Kidney (tissue), 14 donors: Measurements from ENCODE around the gene C5orf46. TPM values are rescaled to one million over a fixed set of nuclear protein-coding genes. Genes with fewer than 3 reads are reported as not detected.

Experiments
- DNase-seq, 5 donors: peaks; one replicate each; pipeline ENCODE4 v3.0.0-alpha.2; 2013 to 2020
- FAIRE-seq: peaks from 2 replicates; lab custom pipeline; 2012; peaks lifted over from hg19 to GRCh38; lab: Jason Lieb, UNC
- H3K27ac ChIP-seq, 2 donors: one replicate each; pipeline ENCODE4 v1.7.0; 2013; ENCODE audit warnings: low read depth in 2 of 2, low read length in 2 of 2, inconsistent platforms in 1 of 2
- H3K27me3 ChIP-seq: one replicate; pipeline ENCODE4 v1.7.1; 2013; ENCODE audit warnings: low read length, inconsistent platforms; ENCODE audit not compliant: control insufficient read depth, insufficient read depth
- H3K36me3 ChIP-seq, 3 donors: one replicate each; pipeline versions ENCODE4 v1.7.0 to v1.7.1; 2013; ENCODE audit warnings: low read length in 3 of 3, control low read depth in 1 of 3, inconsistent platforms in 1 of 3; ENCODE audit not compliant: insufficient read depth in 3 of 3, control insufficient read depth in 2 of 3
- H3K4me1 ChIP-seq, 3 donors: one replicate each; pipeline versions ENCODE4 v1.7.0 to v1.7.1; 2013; ENCODE audit warnings: low read length in 3 of 3, inconsistent platforms in 1 of 3, low read depth in 1 of 3; ENCODE audit not compliant: control insufficient read depth in 2 of 3, insufficient read depth in 2 of 3
- H3K4me3 ChIP-seq, 3 donors: one replicate each; pipeline versions ENCODE4 v1.7.0 to v1.8.1; 2013; ENCODE audit warnings: low read length in 3 of 3, control low read depth in 1 of 3, inconsistent platforms in 1 of 3
- H3K9ac ChIP-seq, 3 donors: one replicate each; pipeline versions ENCODE4 v1.7.0 to v1.7.1; 2013; ENCODE audit warnings: low read length in 3 of 3, control low read depth in 1 of 3, inconsistent platforms in 1 of 3
- H3K9me3 ChIP-seq, 3 donors: one replicate each; pipeline versions ENCODE4 v1.7.0 to v1.7.1; 2013; ENCODE audit warnings: low read length in 3 of 3, control low read depth in 1 of 3, inconsistent platforms in 1 of 3; ENCODE audit not compliant: control insufficient read depth in 2 of 3, insufficient read depth in 1 of 3
- intact Hi-C: fragments of 100-400 bp; cut with DNase I; formaldehyde crosslinking; loops from one replicate; pipeline ENCODE4 v1.11.1; 2022
- polyA plus RNA-seq: library from polyadenylated mRNA; stranded (reverse); fragments of 350-450 nt; fragmentation: Illumina TruSeq; extraction: RNeasy Lipid Tissue Mini Kit (QIAGEN cat#74804); gene quantifications from one replicate; pipeline ENCODE4 v1.2.3, GENCODE V29; 2014; ENCODE audit warnings: low read depth, low replicate concordance; ENCODE audit not compliant: insufficient read depth
- total RNA-seq: library from RNA; stranded (reverse); fragmentation: NEBNext Ultra II Directional; extraction: Animal tissue kit (Norgen Biotek cat#: 25700); gene quantifications from one replicate; pipeline ENCODE4 v1.2.1, GENCODE V29; 2021
- TF ChIP-seq, protein P1 (sequence below): IDR thresholded peaks from 3 replicates; pipeline ENCODE4 v1.5.1; 2012; ENCODE audit warnings: mild to moderate bottlenecking, moderate library complexity, borderline replicate concordance; ENCODE audit not compliant: insufficient read depth; ENCODE audit errors: extremely low read depth
- donor health status: control.
- donor health status: control.
- donor health status: control.
- donor health status: control.
- donor health status: control.
- donor health status: DM: yes; HTN: yes; CAD: no.
- donor health status: Normal renal cell carcinoma (clear cell type).

C5orf46 gene
- total and polyA plus RNA-seq, 2 donors from 2014 or later: not detected

DNA sequence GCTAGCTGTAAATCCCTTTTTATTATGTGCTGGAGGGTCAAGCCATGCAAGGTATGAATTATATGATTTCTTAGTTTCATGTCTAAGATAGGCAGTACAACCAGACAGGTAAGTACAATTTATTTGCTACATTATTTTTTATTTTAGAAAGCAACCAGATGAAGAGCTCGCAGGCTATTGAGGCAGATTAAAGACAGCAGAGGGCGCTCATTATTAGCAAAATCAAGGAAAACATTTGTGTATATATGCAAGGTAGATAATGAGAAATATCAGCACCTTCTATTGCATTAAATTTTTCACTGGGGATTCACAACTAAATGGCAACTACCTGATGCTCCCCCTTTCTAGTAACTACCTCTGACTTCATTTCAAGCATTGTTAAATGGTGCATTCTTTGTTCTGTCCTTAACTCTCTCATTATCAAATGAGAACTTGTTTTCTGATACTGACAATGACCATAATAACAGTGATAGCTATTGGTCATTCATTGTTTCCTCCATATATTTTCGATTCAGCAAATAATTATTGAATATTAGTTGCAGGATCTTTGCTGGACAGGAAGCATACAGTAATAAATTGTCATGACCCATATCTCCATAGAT lies 19.2 kb downstream of the C5orf46 start:
- FAIRE-seq (no peak), DNase-seq (peak in 2 of 5 donors; percentile 18 to 24)
- no peak overlapping the region for H3K4me3 ChIP-seq
- H3K9ac ChIP-seq: no peak overlapping the region
- TF ChIP-seq, protein P1, sequence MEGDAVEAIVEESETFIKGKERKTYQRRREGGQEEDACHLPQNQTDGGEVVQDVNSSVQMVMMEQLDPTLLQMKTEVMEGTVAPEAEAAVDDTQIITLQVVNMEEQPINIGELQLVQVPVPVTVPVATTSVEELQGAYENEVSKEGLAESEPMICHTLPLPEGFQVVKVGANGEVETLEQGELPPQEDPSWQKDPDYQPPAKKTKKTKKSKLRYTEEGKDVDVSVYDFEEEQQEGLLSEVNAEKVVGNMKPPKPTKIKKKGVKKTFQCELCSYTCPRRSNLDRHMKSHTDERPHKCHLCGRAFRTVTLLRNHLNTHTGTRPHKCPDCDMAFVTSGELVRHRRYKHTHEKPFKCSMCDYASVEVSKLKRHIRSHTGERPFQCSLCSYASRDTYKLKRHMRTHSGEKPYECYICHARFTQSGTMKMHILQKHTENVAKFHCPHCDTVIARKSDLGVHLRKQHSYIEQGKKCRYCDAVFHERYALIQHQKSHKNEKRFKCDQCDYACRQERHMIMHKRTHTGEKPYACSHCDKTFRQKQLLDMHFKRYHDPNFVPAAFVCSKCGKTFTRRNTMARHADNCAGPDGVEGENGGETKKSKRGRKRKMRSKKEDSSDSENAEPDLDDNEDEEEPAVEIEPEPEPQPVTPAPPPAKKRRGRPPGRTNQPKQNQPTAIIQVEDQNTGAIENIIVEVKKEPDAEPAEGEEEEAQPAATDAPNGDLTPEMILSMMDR: peak; percentile 16
- intact Hi-C loops: no loop called here
- H3K4me1 ChIP-seq: no peaks in the 10 kb centered on the region
- H3K36me3 ChIP-seq: no peaks in the 10 kb centered on the region
- no peaks in the 10 kb centered on the region for H3K27me3 ChIP-seq
- H3K9me3 ChIP-seq: no peaks in the 10 kb centered on the region
- no peak overlapping the region for H3K27ac ChIP-seq

DNA sequence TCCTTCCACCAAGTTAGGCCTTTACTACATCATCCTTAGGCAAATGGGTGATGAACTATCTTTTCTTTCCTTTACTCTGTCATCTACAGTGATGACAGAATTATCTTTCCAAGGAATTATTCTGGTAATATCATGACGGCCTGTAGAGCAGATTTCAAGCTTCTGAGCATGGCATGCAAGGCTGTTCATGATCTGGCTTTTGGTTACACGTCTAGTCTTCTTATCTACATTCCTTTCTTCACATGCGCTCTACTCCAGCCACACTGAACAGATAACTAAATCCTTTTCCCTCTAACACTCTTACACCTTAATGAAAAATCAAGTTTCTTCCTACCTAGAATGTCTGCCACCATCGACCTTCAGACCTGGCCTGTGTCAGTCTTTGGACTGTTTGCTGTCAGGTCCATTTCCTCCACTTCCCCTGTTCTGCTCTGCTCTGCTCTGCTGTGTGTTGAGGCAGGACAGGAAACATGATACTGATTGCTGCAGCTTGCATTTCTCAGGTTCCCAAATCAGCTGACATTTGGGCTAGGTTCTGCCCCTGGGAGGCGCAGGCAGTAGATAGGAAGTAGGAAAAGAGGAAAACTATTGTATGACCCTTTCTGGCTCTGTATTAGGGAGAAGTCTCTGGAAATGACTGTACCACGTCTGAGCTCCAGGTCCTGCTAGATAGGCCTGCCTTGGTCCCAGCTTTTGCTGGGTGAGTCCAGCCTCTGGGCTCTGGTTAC lies 23.6 kb downstream of the C5orf46 start:
- Histone ChIP-seq H3K27me3 (no peaks in the 10 kb centered on the region), H3K36me3 (no peaks in the 10 kb centered on the region), H3K4me1 (no peaks in the 10 kb centered on the region), H3K9ac (no peak overlapping the region), H3K4me3 (no peak overlapping the region), H3K27ac (no peak overlapping the region), H3K9me3 (no peaks in the 10 kb centered on the region)
- intact Hi-C loops: no loop called here
- FAIRE-seq (no peak), DNase-seq (peak in 1 of 5 donors; percentile 7)
- TF ChIP-seq, protein P1: no peak

DNA sequence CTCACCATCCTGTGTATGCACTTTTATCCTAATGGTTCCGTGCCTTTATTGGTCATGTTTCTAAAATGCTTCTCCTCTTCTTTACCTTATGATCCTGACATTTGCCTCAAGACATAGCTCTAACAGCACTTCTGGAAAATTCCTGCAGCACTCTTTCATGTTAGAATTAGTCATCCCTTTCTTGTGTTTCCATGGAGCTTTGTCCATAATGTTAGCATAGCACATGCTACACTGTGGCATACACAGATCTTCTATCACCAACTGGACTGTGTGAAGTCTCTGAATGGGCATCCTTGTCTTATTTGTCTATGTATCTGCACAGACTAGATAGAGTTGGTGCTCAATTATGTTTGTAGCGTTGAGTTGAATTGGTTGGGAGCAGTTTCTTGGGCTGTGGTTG lies 25.9 kb downstream of the C5orf46 start:
- DNase-seq (no peak), FAIRE-seq (no peak)
- Histone ChIP-seq H3K27ac (no peak overlapping the region), H3K9me3 (no peaks in the 10 kb centered on the region), H3K27me3 (no peaks in the 10 kb centered on the region), H3K9ac (no peak overlapping the region), H3K4me1 (no peaks in the 10 kb centered on the region), H3K4me3 (no peak overlapping the region), H3K36me3 (no peaks in the 10 kb centered on the region)
- intact Hi-C loops: no loop called here
- TF ChIP-seq, protein P1: no peak
